GM10266 (cell line): ENCODE results near the gene CHRNE.
A peak's percentile ranks its signal among the peaks of the same experiment; 100 is the strongest.

Experiments
- DNase-seq: peaks from one replicate; pipeline ENCODE4 v3.0.0; 2012; ENCODE audit errors: extremely low spot score
- CTCF ChIP-seq: IDR thresholded peaks from 2 replicates; pipeline ENCODE4 v1.5.1; 2012; ENCODE audit warnings: mild to moderate bottlenecking, low read depth; ENCODE audit not compliant: control insufficient read depth, insufficient read depth; ENCODE audit errors: missing control alignments

The CHRNE gene

GRCh38 chr17:4948166-4948930, 45.5 kb upstream of the CHRNE start, which contains the start of gene PFN1:
PFN1 (minus strand) TSS chr17:4948530; CDS start chr17:4948394, 136 bp downstream.
- TF ChIP-seq CTCF, result no peak

GRCh38 chr17:4947411-4948165, 44.7 kb upstream of the CHRNE start:
- DNase-seq, result peak; percentile 79
- no peak for TF ChIP-seq CTCF

More at GRCh38 chr17:4948166-4948930, 45.5 kb upstream of the CHRNE start, which contains the start of gene PFN1:
- DNase-seq, result peak; percentile 95

GRCh38 chr17:4947010-4947410, 44.1 kb upstream of the CHRNE start:
- no peak for TF ChIP-seq CTCF
- no peak for DNase-seq

DNA sequence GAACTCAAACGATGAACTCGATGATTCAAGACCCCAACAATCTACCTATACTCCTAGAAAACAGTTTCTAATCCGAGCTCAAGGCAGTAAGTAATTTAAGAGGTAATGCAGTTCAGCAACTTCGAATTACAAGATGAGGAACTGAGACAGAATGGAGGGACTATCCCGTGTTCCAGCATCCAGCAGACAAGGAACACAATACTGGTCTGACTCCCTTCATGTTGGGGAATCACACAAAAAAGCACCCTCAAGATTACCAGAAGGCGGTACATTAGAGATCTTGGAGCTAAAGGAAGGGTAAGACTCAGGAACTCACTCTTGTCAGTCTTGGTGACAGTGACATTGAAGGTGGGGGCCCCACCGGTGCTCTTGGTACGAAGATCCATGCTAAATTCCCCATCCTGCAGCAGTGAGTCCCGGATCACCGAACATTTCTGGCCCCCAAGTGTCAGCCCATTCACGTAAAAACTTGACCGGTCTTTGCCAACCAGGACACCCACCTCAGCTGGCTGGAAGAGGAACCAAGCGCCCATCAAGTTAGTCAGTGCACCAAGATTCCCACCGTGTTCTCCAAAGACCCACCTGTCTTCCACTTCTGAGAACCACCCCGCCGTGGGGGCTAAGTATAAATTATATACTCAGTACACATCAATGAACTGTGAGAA, 43.5 kb upstream of the CHRNE start:
- DNase-seq, result no peak
- no peak for TF ChIP-seq CTCF

DNA sequence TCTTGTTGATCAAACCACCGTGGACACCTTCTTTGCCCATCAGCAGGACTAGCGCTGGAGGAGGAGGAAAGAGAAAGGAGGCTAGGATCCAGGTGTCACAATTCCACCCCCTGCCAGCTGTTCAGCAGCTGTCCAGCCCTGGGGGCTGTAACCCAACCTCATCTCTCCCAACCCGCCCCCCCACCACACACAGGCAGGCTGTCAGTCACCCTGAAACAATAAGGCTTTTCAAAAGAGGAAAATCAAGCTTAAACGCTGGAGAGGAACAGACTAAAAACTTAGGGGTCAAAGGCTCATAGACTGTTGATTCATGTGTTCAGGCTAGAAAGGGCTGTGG, 43.0 kb upstream of the CHRNE start:
- DNase-seq, result no peak

GRCh38 chr17:4945176-4945943, 42.5 kb upstream of the CHRNE start:
- TF ChIP-seq CTCF, result no peak
- peak; percentile 83 for DNase-seq

More for the DNA sequence above, 43.0 kb upstream of the CHRNE start:
- no peak for TF ChIP-seq CTCF
